ENCODE data around the gene ZNF689. TPM values are rescaled to one million over a fixed set of nuclear protein-coding genes. Genes with fewer than 3 reads are reported as not detected.

ZNF689 gene
- total and polyA plus RNA-seq, 2 of the 13 experiments (the other 11 are each of a cell fraction or from before 2014, with no cell fraction given): 9.7 to 19.5 TPM

DNA sequence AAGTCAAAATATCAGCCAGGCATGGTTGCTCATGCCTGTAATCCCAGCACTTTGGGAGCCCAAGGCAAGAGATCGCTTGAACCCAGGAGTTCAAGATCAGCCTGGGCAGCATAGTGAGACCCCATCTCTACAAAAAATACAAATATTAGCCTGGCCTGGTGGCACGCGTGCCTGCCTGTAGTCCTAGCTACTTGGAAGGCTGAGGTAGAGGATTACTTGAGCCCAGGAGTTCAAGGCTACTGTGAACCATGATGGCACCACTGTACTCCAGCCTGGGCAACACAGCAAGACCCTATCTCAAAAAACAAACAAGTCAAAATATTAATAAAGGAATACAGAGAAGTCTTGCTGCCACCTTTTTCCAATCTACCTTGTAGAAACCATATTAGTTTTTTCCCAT lies 4.2 kb downstream of the ZNF689 start (continued):
- no peak for TF ChIP-seq BHLHE40 (IDR thresholded peaks at IDR 0.05; ENCODE audit: low read length)
- no peak for TF ChIP-seq ZNF260 (CRISPR knock-in tag; IDR thresholded peaks at IDR 0.05; ENCODE audit: borderline replicate concordance, low read depth)
- peak; percentile 97 for TF ChIP-seq ZNF121 (CRISPR knock-in tag; IDR thresholded peaks at IDR 0.05)
- TF ChIP-seq ZMYM3 (CRISPR knock-in tag; IDR thresholded peaks at IDR 0.05): peak; percentile 33; the same call in 1 of the 2 replicates

DNA sequence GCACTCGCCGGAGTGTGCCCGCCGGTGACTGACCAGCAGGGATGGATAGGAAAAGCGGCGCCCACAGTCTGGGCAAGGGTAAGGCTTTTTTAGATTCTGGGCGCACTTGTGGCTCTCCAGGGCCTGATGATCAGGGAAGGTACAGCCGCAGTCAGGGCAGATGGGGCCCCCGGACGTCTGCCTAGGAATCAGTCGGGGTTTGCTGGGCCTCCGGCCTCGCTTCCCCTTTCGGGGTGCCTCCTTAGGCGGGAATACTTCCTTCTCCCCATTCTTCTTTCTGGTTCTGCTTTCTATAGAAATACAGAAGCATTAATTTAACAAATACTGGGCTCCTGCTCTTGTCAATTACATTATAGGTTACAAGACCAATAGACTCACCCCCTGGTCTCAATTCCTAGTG lies 5.0 kb downstream of the ZNF689 start:
- H3K9ac ChIP-seq (ENCODE audit: insufficient read depth, low read depth, low read length): no peak overlapping the region
- intact Hi-C loops (cut with micrococcal nuclease; ENCODE audit: unreplicated experiment) (no loop called here), in situ Hi-C loops (cut with HindIII; ENCODE audit: extremely low pct_ligation_motif_present, low pct_unique_long_range_greater_than_20kb) (loop anchor here (10.0 kb wide), 1 partner anchor 170 kb away; the partner anchor contains the start of gene DCTPP1)
- no TSS peak for BruUV-seq (replicated peaks)
- H2AFZ ChIP-seq (ENCODE audit: low read length): no peak overlapping the region
- TF ChIP-seq MXI1 (IDR thresholded peaks at IDR 0.05; ENCODE audit: borderline replicate concordance, low read depth, low read length) (no peak), HNRNPLL (IDR thresholded peaks at IDR 0.05; ENCODE audit: low read depth, low read length, poor library complexity, severe bottlenecking) (peak; percentile 1)
- peaks cover 18% of the 10 kb centered on the region for H3K79me2 ChIP-seq (ENCODE audit: insufficient read depth, low read length)
- ChIA-PET CTCF (ENCODE audit: low intra/inter-chr PET ratio, low total read pairs) (no interaction called here), POLR2A (no interaction called here)
- peaks cover 4% of the 10 kb centered on the region for H3K9me3 ChIP-seq (ENCODE audit: low read length)
- no peak for FAIRE-seq
- no peak for ATAC-seq
- H3K27me3 ChIP-seq (ENCODE audit: control insufficient read depth in 1 of 2, insufficient read depth in 2 of 2, low read length in 2 of 2): no peaks in the 10 kb centered on the region; a peak in 1 of 5 replicates
- H4K20me1 ChIP-seq (ENCODE audit: insufficient read depth, low read length): no peaks in the 10 kb centered on the region
- no peak for DNase-seq (ENCODE audit: low spot score)
- H3K27ac ChIP-seq (ENCODE audit: extremely low read length, insufficient read depth, low read length): no peak overlapping the region
- H3K4me1 ChIP-seq (ENCODE audit: insufficient read depth, low read length): peaks cover 34% of the 10 kb centered on the region
- H3K4me2 ChIP-seq (ENCODE audit: low read depth, low read length): no peak overlapping the region
- 97% methylated on average over 15 of the region's 15 CpGs for WGBS (ENCODE audit: low lambda C conversion rate)
- H3K36me3 ChIP-seq (replicated peaks in 1 of 2; ENCODE audit: control insufficient read depth in 1 of 2, insufficient read depth in 2 of 2, low read length in 2 of 2): peaks cover 20 to 42% of the 10 kb centered on the region in 2 experiments; a peak in 4 of 5 replicates
- H3K4me3 ChIP-seq (replicated peaks in 1 of 3; ENCODE audit: insufficient read depth in 1 of 3, low read depth in 2 of 3, low read length in 3 of 3): no peak overlapping the region

DNA sequence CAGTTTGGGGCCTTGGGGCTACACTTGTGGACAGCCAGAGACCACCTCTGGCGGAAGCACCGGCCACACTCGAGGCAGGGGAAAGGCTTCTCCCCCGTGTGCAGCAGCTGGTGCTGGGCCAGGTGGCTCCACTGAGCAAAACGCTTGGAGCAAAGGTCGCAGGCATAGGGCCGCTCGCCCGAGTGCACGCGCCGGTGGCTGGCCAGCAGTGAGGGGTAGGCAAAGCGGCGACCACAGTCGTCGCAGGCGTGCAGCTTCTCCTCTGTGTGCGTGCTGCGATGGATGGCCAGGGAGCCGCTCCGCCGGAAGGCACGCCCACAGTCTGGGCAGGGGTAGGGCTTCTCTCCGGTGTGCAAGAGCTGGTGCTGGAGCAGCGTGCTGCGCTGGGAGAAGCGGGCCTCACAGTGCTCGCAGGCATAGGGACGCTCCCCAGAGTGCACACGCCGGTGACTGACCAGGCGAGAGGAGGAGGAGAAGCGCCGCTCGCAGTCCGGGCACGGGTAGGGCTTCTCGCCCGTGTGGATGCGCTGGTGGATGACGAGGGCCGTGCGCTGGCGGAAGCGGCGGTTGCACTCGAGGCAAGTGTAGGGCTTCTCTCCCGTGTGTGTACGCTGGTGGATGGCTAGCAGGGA lies 5.8 kb downstream of the ZNF689 start:
- in situ Hi-C loops (cut with HindIII; ENCODE audit: extremely low pct_ligation_motif_present, low pct_unique_long_range_greater_than_20kb) (loop anchor here (10.0 kb wide), 1 partner anchor 170 kb away; the partner anchor contains the start of gene DCTPP1), intact Hi-C loops (cut with micrococcal nuclease; ENCODE audit: unreplicated experiment) (no loop called here)
- Histone ChIP-seq H3K79me2 (ENCODE audit: insufficient read depth, low read length) (peaks cover 11% of the 10 kb centered on the region), H3K4me2 (ENCODE audit: low read depth, low read length) (no peak overlapping the region), H3K9me3 (ENCODE audit: low read length) (peaks cover 4% of the 10 kb centered on the region), H3K4me1 (ENCODE audit: insufficient read depth, low read length) (peaks cover 34% of the 10 kb centered on the region), H3K36me3 (replicated peaks in 1 of 2; ENCODE audit: control insufficient read depth in 1 of 2, insufficient read depth in 2 of 2, low read length in 2 of 2) (peaks cover 20 to 42% of the 10 kb centered on the region in 2 experiments; a peak in 4 of 5 replicates), H3K27me3 (ENCODE audit: control insufficient read depth in 1 of 2, insufficient read depth in 2 of 2, low read length in 2 of 2) (no peaks in the 10 kb centered on the region; a peak in 1 of 5 replicates), H2AFZ (ENCODE audit: low read length) (no peak overlapping the region), H3K9ac (ENCODE audit: insufficient read depth, low read depth, low read length) (no peak overlapping the region), H4K20me1 (ENCODE audit: insufficient read depth, low read length) (no peaks in the 10 kb centered on the region), H3K4me3 (replicated peaks in 1 of 3; ENCODE audit: insufficient read depth in 1 of 3, low read depth in 2 of 3, low read length in 3 of 3) (no peak overlapping the region), H3K27ac (ENCODE audit: extremely low read length, insufficient read depth, low read length) (peak overlapping the region; percentile 41)
- FAIRE-seq (no peak), DNase-seq (ENCODE audit: low spot score) (no peak), ATAC-seq (peak; percentile 35)
- ChIA-PET CTCF (ENCODE audit: low intra/inter-chr PET ratio, low total read pairs) (no interaction called here), POLR2A (interaction anchor here (0.6 to 1.5 kb wide), 4 partner anchors 11 to 37 kb away, joined by 3 read pairs; no protein-coding TSS in a partner anchor)
- WGBS (ENCODE audit: low lambda C conversion rate): 90% methylated on average over 49 of the region's 49 CpGs
- BruUV-seq (replicated peaks): no TSS peak
- TF ChIP-seq, protein P1, sequence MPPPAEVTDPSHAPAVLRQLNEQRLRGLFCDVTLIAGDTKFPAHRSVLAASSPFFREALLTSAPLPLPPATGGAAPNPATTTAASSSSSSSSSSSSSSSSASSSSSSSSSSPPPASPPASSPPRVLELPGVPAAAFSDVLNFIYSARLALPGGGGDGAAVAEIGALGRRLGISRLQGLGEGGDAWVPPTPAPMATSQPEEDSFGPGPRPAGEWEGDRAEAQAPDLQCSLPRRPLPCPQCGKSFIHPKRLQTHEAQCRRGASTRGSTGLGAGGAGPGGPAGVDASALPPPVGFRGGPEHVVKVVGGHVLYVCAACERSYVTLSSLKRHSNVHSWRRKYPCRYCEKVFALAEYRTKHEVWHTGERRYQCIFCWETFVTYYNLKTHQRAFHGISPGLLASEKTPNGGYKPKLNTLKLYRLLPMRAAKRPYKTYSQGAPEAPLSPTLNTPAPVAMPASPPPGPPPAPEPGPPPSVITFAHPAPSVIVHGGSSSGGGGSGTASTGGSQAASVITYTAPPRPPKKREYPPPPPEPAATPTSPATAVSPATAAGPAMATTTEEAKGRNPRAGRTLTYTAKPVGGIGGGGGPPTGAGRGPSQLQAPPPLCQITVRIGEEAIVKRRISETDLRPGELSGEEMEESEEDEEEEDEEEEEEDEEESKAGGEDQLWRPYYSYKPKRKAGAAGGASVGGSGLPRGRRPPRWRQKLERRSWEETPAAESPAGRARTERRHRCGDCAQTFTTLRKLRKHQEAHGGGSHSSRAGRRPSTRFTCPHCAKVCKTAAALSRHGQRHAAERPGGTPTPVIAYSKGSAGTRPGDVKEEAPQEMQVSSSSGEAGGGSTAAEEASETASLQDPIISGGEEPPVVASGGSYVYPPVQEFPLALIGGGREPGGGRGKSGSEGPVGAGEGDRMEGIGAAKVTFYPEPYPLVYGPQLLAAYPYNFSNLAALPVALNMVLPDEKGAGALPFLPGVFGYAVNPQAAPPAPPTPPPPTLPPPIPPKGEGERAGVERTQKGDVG (CRISPR knock-in tag; IDR thresholded peaks at IDR 0.05; ENCODE audit: borderline replicate concordance): peak; percentile 29; the same call in 1 of the 2 replicates
- TF ChIP-seq NR2F6 (IDR thresholded peaks at IDR 0.05) (no peak), NR2F6 (CRISPR knock-in tag; IDR thresholded peaks at IDR 0.05) (no peak)
- TF ChIP-seq, protein P2, sequence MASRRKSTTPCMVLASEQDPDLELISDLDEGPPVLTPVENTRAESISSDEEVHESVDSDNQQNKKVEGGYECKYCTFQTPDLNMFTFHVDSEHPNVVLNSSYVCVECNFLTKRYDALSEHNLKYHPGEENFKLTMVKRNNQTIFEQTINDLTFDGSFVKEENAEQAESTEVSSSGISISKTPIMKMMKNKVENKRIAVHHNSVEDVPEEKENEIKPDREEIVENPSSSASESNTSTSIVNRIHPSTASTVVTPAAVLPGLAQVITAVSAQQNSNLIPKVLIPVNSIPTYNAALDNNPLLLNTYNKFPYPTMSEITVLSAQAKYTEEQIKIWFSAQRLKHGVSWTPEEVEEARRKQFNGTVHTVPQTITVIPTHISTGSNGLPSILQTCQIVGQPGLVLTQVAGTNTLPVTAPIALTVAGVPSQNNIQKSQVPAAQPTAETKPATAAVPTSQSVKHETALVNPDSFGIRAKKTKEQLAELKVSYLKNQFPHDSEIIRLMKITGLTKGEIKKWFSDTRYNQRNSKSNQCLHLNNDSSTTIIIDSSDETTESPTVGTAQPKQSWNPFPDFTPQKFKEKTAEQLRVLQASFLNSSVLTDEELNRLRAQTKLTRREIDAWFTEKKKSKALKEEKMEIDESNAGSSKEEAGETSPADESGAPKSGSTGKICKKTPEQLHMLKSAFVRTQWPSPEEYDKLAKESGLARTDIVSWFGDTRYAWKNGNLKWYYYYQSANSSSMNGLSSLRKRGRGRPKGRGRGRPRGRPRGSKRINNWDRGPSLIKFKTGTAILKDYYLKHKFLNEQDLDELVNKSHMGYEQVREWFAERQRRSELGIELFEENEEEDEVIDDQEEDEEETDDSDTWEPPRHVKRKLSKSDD (CRISPR knock-in tag; IDR thresholded peaks at IDR 0.05; ENCODE audit: low read depth): peak; percentile 46; the same call in 1 of the 2 replicates

Measured in HepG2 (cell line).